Effector memory CD4-positive, alpha-beta T cell (primary cell): ENCODE results near the gene RNF10.

Experiments used
- DNase-seq, 3 donors: peaks; one replicate each; pipeline ENCODE4 v3.0.0-alpha.2; 2020
- H3K27ac ChIP-seq: 2 replicates; pipeline ENCODE4 v1.7.0; 2013; ENCODE audit warnings: mild to moderate bottlenecking, low read length, moderate library complexity; ENCODE audit not compliant: insufficient read depth, poor library complexity, severe bottlenecking
- H3K27me3 ChIP-seq: replicated peaks from 2 replicates; pipeline ENCODE4 v1.7.0; 2013; ENCODE audit warnings: mild to moderate bottlenecking, low read length; ENCODE audit not compliant: insufficient read depth, control insufficient read depth, poor library complexity, severe bottlenecking
- H3K36me3 ChIP-seq: 2 replicates; pipeline ENCODE4 v1.7.0; 2013; ENCODE audit warnings: mild to moderate bottlenecking, low read length, moderate library complexity; ENCODE audit not compliant: control insufficient read depth, insufficient read depth
- H3K4me1 ChIP-seq: 2 replicates; pipeline ENCODE4 v1.7.0; 2013; ENCODE audit warnings: low read length, mild to moderate bottlenecking; ENCODE audit not compliant: control insufficient read depth, insufficient read depth, poor library complexity, severe bottlenecking
- H3K4me3 ChIP-seq: 2 replicates; pipeline ENCODE4 v1.7.0; 2013; ENCODE audit warnings: low read length, low read depth, mild to moderate bottlenecking; ENCODE audit not compliant: insufficient read depth, poor library complexity, severe bottlenecking
- H3K9me3 ChIP-seq: 2 replicates; pipeline ENCODE4 v1.7.0; 2013; ENCODE audit warnings: mild to moderate bottlenecking, low read length, moderate library complexity; ENCODE audit not compliant: control insufficient read depth

The RNF10 gene

GRCh38 chr12:120574106-120574505 is 40.0 kb downstream of the RNF10 start:
- Histone ChIP-seq H3K36me3 (peaks cover 95% of the 10 kb centered on the region), H3K27ac (no peak overlapping the region), H3K4me1 (no peaks in the 10 kb centered on the region), H3K9me3 (no peaks in the 10 kb centered on the region), H3K4me3 (no peak overlapping the region), H3K27me3 (no peaks in the 10 kb centered on the region)
- DNase-seq: no peak

GRCh38 chr12:120579179-120579578 is 45.0 kb downstream of the RNF10 start:
- Histone ChIP-seq H3K4me1 (peaks cover 8% of the 10 kb centered on the region), H3K4me3 (no peak overlapping the region), H3K36me3 (peaks cover 50% of the 10 kb centered on the region), H3K27me3 (no peaks in the 10 kb centered on the region), H3K27ac (no peak overlapping the region), H3K9me3 (no peaks in the 10 kb centered on the region)
- DNase-seq: no peak

DNA sequence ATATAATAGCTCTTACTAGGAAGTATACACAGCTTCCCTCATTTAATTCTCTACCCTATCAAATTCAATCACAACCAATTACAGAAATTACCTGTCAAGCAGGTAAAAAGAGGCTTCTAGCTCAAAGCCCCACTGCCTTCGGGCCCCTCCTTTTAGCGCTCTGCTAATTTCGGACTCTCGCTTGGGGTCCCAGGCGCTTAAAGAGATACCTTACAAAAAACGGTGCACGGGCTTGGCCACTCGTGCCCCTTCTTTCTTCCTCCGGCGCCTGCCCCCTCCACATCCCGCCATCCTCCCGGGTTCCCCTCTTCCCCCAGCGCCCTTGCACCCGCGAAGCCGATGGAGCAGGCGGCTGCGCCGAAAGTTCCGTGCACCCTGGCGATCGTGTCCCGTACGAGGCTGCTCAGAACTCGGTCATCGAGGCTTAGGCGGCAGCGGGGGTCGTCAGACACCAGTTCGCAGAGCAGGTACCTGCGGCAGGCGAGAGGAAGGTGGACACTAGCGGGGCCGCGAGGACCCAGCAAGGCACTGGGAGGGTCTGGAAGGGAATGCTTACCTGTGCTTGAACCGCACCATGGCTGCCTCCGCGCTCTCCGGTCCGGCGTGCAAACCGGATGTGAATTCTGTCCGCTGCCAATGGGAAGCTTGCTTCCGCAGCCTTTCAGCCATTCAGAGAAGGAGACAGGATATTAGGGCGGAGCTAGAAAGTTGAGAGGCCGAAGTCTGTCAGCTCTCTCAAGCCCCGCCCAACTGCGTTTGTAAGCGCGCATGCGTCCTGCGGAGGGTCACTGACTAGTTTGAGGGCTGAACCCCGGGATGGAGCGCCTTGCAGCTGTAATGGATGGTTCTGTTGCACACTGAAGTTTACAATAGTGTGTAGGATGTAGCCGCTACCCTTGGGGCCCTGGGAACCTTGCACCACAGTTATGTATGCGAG is 46.9 kb downstream of the RNF10 start, which contains the start of gene POP5:
Gene POP5 (minus strand): TSS at position 616 of the 937 bp plus-strand sequence. CDS start 40 bp downstream, at position 576.
- Histone ChIP-seq H3K4me3 (peak within 1 kb of the TSS; percentile 94), H3K27me3 (no peaks in the 10 kb centered on the region), H3K27ac (peak within 1 kb of the TSS; percentile 77), H3K36me3 (peaks cover 31% of the 10 kb centered on the region), H3K9me3 (no peaks in the 10 kb centered on the region), H3K4me1 (peaks cover 15% of the 10 kb centered on the region)
- DNase-seq: peak; percentile 89 to 93 (median 90)

DNA sequence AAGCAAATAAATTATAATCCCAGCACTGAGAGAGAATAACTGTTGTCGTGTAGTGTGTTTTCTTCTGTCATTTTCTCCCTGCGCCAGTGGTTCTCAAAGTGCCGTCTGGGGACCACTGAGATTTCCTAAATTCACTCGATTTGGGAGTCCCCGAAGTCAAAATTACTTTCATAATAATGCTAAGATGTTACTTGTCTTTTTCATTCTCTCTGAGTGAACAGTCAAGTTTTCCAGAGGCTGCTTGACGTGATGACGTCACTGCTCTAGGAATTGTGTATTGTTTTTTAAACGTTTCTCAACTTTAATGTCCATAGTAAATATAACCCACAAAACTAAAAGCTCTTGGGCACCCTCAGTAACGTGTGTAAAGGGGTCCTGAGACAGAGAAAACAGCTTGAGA is 47.8 kb downstream of the RNF10 start:
- Histone ChIP-seq H3K36me3 (peaks cover 22% of the 10 kb centered on the region), H3K4me3 (peak overlapping the region; percentile 94), H3K27ac (peak overlapping the region; percentile 53), H3K9me3 (no peaks in the 10 kb centered on the region), H3K27me3 (no peaks in the 10 kb centered on the region), H3K4me1 (peaks cover 15% of the 10 kb centered on the region)
- no peak for DNase-seq

GRCh38 chr12:120583478-120584030 is 49.4 kb downstream of the RNF10 start:
- peak overlapping the region; percentile 3 for H3K4me3 ChIP-seq
- DNase-seq: peak; percentile 59 to 77 (median 67)
- H3K36me3 ChIP-seq: peaks cover 8% of the 10 kb centered on the region
- H3K27me3 ChIP-seq: no peaks in the 10 kb centered on the region
- no peaks in the 10 kb centered on the region for H3K9me3 ChIP-seq
- H3K27ac ChIP-seq: no peak overlapping the region
- H3K4me1 ChIP-seq: peaks cover 15% of the 10 kb centered on the region

GRCh38 chr12:120584343-120585149 is 50.4 kb downstream of the RNF10 start:
- H3K27me3 ChIP-seq: no peaks in the 10 kb centered on the region
- H3K27ac ChIP-seq: no peak overlapping the region
- peaks cover 15% of the 10 kb centered on the region for H3K4me1 ChIP-seq
- peak overlapping the region; percentile 63 for H3K4me3 ChIP-seq
- no peaks in the 10 kb centered on the region for H3K36me3 ChIP-seq
- H3K9me3 ChIP-seq: no peaks in the 10 kb centered on the region
- peak; percentile 26 to 44 (median 41) for DNase-seq

- Histone ChIP-seq H3K4me1 (peaks cover 8% of the 10 kb centered on the region), H3K27ac (no peak overlapping the region), H3K27me3 (no peaks in the 10 kb centered on the region), H3K9me3 (no peaks in the 10 kb centered on the region), H3K36me3 (no peaks in the 10 kb centered on the region), H3K4me3 (no peak overlapping the region)
- DNase-seq: no peak
Measured at GRCh38 chr12:120586206-120586605, 52.0 kb downstream of the RNF10 start.

DNA sequence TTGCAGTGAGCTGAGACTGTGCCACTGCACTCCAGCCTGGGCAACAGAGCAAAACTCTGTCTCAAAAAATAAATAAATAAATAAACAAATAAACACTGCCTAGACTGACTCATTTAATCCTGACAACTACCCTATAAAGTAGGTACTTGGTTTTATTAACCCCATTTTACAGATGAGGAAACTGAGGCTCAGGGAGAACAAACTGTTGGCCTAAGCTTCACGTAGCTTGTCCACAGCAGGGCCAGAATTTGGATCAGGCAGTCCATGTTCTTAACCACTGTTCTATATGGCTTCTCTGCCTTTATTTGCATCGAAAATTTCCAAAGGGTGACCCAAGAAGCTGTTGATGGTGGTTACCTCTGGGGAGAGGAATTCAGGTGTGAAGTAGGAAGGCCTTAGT is 52.7 kb downstream of the RNF10 start:
- Histone ChIP-seq H3K4me1 (peaks cover 8% of the 10 kb centered on the region), H3K4me3 (no peak overlapping the region), H3K27me3 (no peaks in the 10 kb centered on the region), H3K36me3 (no peaks in the 10 kb centered on the region), H3K9me3 (no peaks in the 10 kb centered on the region), H3K27ac (no peak overlapping the region)
- DNase-seq: no peak

DNA sequence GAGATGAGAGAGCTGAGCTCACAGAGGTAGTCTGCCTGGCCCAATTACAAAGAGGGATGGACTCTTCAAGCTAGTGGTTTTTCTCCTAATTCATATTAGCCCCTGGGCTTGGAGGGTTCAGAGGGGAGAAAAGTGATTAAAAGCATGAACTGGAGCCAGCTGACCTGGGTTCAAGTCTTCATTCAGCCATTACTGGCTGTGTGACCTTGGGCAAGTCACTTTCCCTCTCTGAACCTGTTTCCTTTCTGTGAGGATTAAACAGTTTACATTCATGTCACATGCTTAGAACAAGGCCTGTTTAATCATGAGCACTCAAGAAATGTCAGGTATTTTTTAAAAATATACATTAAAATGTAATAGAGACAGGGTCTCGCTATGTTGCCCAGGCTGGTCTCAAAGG is 54.2 kb downstream of the RNF10 start:
- H3K36me3 ChIP-seq: no peaks in the 10 kb centered on the region
- H3K27ac ChIP-seq: no peak overlapping the region
- no peaks in the 10 kb centered on the region for H3K9me3 ChIP-seq
- no peaks in the 10 kb centered on the region for H3K27me3 ChIP-seq
- H3K4me3 ChIP-seq: no peak overlapping the region
- no peak for DNase-seq
- peaks cover 8% of the 10 kb centered on the region for H3K4me1 ChIP-seq
